ENCODE data around the gene JPH2.
"Not testable (repeated sequence)": the region's sequence is repeated elsewhere in the genome, so short reads cannot be mapped to it uniquely, and the experiment has no call there.

JPH2 gene

DNA sequence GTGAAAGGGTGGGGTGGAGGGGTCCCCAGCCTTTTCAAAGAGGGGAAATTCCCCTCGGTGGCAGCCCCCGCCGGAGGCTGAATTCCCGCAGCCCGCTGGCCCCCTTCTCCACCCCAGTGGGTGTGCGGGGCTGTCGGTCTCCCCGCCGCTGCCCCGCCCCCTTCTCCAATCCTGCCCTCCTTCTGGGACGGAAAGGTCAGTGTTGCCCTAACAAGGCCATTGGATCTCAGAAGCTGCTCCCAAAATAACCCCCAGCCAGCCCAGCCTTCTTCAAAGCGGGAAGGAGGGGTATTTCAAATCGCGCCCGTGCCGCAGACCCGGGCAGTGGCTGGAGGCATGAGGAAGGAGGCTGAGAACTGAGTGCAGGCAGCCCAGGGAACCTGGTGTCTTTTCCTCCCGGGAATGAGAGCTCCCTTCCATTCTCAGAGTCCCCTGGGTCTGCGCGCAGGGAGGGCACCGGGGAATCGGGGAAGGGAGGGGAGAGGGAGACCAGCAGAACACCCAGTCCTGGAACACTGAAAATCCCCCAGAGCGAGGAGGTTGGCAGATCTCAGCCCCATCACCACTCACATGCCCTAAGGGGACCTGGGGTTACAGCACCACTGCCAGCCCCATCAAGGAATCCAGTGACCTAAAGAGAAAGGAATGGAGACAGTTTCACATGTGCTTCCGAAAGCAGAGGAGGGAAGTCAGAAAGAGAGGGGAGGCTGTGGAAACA, at the start of gene JPH2:
JPH2 (minus strand) TSS at position 135 of the 718 bp plus-strand sequence. CDS start 483 bp downstream, outside the sequence.
- DNase-seq = no peak

GRCh38 chr20:44235702-44236101, 48.7 kb upstream of the JPH2 start:
- DNase-seq = no peak

DNA sequence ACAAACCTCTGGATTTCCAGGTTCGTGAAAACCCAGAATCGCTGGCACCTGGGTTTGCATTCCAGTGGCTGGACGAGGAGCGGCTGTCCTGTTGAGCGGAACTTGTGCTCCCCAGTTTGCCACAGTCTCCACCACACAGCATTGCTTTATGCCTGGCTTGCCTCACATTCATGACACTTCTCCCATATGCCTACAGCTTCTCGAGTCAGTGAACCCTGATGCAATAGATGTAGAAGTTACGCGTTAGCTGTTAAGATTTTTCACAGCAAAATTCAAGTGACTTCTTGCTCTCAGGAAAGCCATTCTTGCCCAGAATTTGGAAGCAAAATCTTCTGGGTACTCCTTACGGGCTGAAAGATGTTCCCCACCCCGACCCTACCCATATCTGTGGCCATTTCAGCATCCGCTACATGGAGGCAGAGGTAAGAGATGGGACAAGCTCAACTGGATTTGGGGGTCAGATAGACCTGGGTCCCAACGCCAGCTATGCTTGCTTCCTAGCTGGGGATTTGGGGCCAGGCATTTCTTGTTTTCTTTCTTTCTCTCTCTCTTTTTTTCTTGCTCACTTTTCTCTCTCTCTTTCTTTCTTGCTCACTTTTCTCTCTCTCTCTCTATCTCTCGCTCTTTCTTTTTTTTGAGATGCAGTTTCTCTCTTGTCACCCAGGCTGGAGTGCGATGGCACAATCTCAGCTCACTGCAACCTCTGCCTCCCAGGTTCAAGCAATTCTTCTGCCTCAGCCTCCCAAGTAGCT, 47.8 kb upstream of the JPH2 start:
- DNase-seq = no peak

- no peak for DNase-seq
Measured at GRCh38 chr20:44233436-44234016, 46.5 kb upstream of the JPH2 start.

GRCh38 chr20:44232469-44232856, 45.5 kb upstream of the JPH2 start:
- not testable (repeated sequence) for DNase-seq

- DNase-seq = no peak
Measured at GRCh38 chr20:44231713-44232468, 44.9 kb upstream of the JPH2 start.

DNA sequence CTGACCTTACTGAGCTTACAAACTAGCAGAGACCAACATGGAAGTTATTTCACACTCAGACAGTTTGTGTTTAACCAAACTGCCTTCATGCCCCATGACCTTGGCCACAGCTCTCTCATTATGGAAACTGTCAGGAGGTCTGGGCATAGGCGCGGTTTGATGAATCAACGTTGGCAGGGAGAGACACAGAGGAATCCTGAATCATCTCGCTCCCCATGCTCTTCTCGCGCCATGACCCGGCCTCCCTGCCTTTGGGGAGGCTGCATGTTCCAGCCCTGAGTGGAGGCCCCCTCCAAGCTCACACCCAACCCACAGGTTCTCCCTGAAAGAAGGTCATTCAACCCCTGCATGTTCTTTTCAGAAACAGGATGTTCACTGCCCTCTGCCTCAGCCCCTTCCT, 44.2 kb upstream of the JPH2 start:
- no peak for DNase-seq

GRCh38 chr20:44228465-44229258, 41.7 kb upstream of the JPH2 start:
- DNase-seq = no peak

DNA sequence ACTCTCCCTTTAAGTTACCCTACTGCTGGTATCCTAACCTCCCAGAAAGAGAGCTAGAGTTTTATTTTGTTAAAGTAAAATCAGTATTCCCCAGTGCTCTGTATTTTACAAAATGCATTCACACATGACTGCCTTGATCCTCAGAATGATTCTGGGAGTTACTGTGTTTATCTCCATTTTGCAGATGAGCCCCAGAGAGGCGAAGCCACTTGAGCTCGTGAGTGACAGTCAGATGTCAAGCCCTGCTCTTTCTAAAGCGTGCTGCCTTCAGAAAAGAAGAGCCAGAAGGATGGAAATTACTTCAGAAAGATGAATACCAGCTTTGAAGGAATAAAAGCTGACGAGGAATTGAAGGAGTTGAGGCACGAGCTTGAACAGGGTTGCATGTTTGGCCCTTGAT, 37.6 kb upstream of the JPH2 start:
- DNase-seq = no peak

DNA sequence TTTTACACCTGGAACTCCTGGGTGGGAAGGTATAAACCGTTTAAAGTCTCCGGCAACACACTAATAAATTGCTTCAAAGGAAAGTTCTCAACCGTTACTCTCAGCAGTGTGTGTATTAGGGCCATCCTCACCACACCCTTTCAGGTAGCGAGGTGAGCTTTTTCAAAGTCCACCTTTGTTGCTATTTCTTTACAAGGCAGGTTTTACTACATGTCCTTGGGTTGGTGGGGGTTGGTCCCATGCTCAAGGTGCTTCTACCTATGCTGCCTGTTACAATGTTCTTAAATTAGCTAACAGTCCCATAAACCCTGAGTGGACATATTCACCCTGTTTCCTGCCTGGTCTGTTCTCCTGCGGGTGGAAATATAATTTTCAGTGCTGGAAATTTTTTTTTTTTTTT, 36.7 kb upstream of the JPH2 start:
- no peak for DNase-seq

GRCh38 chr20:44222633-44223368, 35.8 kb upstream of the JPH2 start:
- no peak for DNase-seq

DNA sequence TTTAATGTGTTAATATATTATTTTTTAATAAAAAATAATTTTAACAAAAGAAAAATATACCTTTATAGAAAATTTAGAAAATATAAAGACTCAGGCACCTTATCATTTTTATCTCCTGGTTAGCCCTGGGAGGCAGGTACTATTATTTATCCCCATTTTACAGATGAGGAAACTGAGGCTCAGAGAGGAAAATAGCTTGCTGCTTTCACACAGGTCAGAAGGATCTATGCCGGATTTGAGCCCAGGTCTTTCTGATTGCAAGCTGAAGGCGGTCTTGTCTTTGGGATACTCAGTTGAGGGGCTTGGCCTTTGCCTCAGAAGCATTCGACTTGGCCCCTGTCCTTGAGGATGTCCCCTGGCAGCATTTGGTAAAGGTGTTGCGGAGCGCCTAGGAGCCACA, 35.0 kb upstream of the JPH2 start:
- no peak for DNase-seq

DNA sequence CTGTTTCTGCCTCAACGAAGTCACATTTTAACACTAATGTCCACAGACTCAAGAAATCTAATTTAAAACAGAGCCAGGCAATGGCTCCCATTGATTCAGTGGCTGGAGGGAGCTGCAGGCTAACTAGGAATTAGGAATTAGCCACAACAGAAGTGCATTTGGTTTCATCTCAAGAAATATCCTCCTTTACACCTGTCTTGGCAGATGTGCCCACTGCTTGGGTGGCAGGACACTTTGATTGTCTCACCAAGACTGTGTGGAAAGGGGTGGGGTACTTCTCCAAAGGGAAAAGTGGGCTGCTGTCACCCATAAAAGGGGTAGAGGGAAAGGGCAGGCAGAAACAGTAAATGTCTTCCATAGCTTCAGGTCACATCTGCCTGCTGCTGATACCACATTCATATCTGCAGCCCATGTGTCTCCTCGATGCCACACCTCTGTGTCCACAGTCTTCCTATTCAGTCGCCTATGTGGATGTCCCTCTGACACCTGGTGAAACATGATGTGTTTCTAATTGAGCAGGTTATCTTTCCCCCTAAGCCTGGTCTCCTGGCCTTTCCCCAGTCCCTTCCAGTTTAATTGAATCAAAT, 34.5 kb upstream of the JPH2 start:
- no peak for DNase-seq

GRCh38 chr20:44219791-44220190, 32.8 kb upstream of the JPH2 start:
- DNase-seq = no peak

DNA sequence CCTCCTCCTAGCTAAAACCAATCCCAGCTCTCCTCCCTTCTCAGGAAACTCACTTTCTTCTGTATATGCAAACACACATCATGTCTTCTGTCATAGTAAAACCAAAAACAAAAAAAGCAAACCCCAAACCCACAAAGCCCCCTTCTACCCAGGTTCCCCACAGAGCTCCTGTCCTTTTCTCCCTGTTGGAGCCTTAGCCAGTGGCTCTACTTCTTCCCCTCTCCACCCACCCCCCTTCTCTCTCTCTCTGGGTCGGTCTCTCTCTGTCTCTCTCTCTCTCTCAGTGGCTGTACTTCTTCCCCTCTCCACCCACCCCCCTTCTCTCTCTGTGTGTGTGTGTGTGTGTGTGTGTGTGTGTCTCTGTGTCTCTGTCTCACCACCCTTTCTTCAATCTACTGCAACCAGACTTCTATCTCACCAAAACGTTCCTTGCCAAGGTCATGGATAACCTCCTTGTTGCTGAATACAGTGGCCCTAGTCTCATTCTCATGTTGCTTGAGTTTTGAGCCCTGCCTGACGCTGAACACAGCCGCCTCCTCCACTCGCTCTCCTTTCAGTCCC, 32.3 kb upstream of the JPH2 start:
- no peak for DNase-seq

DNA sequence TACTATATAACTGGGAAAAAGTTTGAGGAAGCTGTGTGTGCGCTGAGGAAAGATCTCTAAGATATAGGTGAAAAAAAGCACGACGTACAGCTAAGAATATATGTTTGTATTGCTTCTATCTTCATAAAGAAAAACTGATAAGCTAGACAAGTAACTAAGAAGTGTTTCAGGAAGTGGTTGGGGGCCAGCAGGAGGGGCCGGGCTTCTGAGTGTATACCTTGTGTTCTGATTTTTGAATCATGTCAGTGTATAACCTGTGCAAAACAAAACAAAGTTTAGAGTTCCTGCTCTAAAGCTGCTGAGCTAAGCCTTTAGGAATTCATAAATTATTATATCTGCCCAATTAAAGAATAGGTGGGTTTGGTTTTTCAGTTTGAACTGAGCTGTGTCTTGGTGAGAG, 31.5 kb upstream of the JPH2 start:
- DNase-seq = no peak

DNA sequence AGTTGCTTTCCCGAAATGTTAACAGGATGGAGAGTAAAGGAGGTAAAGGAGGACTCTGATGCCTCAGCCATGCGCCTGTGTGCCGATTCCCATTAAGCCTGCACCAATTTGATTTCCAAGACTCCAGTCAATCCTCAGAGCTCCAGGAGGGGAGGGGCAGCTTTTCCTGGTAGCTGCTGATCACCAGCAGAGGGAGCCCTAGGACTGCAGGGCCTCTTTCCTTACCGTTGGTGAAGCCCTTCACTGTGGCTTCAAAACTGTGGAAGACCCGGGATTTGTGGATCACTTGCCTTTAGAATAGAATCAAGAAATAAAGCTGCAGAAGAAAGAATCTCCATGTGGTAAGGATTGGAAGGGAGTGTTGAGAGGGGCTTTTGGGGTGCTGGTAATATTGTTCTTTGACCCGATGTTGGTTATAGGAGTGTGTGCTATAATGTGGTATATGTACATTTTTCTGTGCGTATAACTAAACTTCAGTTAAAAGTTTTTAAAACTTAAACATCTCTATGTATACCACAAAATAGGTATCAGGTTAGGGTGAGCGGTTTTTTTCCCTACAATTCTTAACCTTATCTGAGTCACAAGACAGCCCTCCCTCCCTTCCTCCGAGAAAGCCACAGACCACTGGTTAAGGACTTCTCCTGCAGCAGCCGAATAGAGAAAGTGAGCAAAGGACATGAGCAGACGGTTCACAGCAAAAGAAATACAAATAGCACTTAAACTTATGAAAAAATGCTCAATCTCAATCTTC, 30.5 kb upstream of the JPH2 start:
- DNase-seq = peak; percentile 37

DNA sequence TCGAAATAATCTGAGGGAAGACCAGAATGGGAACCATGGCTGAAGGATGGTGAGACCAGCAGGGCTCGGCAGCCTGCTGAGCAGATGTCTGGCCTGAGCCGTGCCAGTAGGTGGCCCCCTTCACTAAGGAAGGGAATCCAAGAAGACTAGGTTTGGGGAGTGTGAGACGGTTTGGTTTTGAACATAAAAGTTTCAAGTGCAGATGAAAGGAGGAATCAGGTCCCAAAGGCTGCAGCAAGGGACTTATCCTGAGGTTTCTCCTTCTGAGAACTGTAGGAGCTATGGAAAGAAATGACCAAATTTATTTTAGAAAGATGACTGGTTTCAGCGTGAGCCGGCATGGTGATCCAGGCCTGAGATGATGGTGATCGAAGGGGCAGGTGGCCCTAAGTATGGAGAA, 28.1 kb upstream of the JPH2 start:
- no peak for DNase-seq

DNA sequence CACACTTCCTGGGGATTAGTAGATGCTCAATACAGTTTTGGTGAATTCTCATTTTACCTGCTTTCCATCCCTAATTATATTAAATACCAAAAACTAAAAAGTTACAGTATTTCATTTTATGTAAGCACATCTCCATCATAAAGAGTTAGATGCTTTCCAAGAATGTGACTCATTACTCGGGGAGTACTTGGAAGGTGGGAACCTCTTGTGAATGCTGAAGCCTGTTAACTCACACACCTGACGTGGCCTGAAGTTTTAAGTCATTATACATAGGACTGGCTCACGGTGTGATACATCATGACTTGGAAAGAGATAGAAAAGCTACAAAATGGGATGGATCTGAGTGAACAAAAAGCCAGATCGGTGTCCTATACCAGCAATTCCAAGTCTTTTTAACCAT, 25.8 kb upstream of the JPH2 start:
- DNase-seq = no peak

Measured in NCI-H1048 (cell line).